Activated CD4-positive, alpha-beta T cell treated with anti-CD3 and anti-CD28 coated beads for 48 hours (primary cell): ENCODE data around the gene ARHGEF3.

ENCODE experiments used
- DNase-seq: peaks from one replicate; pipeline ENCODE4 v3.0.0-alpha.2; 2020

The ARHGEF3 gene, protein sequence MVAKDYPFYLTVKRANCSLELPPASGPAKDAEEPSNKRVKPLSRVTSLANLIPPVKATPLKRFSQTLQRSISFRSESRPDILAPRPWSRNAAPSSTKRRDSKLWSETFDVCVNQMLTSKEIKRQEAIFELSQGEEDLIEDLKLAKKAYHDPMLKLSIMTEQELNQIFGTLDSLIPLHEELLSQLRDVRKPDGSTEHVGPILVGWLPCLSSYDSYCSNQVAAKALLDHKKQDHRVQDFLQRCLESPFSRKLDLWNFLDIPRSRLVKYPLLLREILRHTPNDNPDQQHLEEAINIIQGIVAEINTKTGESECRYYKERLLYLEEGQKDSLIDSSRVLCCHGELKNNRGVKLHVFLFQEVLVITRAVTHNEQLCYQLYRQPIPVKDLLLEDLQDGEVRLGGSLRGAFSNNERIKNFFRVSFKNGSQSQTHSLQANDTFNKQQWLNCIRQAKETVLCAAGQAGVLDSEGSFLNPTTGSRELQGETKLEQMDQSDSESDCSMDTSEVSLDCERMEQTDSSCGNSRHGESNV

DNA sequence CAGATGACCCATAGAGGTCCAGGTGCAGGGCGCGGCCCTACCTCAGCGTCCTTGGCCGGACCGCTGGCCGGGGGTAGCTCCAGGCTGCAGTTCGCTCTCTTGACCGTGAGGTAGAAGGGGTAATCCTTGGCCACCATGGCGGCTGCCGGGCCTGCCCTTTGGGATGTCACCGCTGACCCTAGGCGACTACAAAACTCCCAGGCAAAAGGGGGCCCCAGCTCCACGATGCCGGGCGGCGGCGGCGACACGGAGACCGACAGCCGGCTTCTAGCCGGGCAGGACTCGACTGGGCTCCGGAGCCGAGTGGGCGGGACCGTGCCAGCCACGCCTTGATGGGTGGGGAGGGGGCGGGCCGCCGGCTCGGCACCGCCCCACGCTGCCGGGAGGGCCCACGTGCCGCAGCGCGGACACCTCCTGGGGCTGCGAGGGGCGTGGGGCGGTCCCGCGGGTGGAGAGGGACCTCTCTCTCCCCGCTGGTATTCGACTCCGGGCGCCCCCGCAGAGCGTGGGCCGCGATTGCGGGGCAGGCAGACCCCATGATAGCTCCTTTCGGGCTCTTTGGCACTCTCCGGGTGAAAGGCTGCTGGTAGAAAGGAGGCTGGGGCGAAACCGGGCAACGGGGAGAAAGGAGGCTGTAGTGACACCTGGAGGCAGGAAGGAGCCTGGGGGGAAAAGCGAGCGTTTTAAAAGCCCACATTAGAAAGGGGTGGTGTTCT, at the start of gene ARHGEF3:
TSS of gene ARHGEF3 (minus strand) at position 288 of the 716 bp plus-strand sequence. CDS start at position 137, 151 bp downstream.
- DNase-seq, result peak; percentile 91

DNA sequence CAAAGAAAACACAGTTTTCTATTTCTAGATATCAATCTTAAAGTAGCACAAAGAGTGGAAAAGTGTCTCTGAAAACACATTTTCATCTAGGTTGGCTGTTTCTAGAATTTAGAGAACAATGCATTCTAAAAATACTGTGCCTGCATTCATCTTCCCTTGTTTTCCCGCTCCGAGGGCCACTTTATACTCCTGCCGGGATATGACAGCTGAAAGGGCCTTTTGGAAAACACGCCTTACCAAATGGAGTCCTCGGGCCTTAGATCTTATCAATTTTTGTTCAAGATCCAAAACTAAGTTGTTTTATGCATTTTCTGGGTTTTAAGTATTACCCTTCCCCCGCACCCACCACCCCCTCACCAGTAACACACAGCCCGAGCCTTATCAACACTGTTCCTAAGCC, 47.9 kb upstream of the ARHGEF3 start:
- DNase-seq, result no peak

DNA sequence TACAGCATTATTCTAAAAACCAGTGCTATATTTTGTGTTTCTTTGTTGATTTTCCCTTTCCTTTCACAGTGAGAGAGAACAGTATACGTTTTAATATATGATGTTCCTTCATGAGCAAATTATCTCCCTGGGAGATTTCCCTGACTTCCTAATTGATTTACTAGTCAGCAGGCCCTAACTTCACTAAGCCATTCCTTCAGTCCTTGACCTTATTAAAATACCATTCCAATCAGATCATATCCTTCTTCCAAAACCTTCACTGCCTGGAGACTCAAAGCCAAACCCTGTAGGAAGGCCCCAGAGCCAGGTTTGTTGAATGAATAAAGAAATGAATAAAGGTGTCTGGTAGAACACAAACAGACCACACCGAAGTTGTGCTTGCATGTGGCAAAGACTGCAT, 43.8 kb upstream of the ARHGEF3 start:
- DNase-seq, result no peak

DNA sequence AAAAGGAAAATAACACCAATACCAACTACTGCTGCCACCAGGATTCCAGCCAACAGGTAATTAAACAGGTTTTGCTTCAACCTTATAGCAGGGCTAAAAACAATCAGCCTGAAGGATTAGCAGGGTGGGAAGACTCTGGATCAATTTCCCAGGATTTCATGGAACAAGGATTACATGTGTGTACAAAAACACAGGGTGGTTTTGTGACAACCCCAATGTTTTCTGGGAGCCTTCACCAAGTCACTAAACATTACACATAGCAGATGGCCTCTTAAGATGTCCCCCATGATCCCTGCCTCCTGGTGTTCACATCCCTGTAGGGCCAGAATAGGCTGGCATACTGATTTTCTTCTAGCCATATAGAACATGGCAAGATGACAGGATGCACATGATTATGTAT, 42.8 kb upstream of the ARHGEF3 start:
- no peak for DNase-seq

DNA sequence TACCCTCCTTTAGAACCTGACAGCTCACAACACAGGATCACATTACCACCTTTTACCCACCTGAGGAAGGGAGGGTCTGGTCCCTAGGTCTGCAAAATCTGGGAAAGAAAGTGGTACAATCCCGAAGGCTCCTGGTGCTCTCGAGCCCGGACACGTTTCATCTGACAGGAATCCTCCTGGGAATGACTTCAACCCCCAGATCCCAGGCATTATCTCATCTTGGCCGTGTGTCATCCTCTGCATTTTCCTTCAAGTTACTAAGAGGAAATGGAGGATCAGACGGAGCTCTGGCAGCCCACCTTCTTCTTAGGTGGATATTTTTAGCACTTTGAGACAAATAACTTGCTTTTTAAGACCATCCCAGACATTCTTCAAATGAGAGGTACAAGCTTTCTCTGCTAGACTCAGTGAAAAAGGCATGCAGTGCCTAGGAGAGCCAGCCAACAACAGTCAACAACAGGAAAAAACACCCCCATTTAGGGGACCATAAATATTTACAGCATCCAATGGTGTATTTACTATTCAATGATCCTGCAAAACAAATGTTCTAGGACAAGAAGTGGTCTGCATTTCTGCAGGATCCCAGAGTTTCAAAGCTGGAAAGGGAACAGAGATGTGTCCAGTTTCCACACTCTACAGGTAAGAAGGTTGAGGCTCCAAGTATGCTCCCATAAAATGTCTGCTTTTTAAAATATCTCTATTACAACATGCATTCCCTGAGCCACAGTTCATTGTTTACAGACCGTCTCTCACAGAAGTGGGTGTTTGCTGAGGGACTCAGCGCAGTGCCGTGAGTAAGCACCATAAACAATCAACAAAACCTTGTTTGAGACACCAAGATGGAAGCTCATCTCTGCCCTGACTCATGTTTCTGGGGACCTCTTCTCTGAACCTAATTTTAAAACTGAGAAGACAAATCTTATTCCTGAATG, 38.3 kb upstream of the ARHGEF3 start:
- DNase-seq, result no peak

DNA sequence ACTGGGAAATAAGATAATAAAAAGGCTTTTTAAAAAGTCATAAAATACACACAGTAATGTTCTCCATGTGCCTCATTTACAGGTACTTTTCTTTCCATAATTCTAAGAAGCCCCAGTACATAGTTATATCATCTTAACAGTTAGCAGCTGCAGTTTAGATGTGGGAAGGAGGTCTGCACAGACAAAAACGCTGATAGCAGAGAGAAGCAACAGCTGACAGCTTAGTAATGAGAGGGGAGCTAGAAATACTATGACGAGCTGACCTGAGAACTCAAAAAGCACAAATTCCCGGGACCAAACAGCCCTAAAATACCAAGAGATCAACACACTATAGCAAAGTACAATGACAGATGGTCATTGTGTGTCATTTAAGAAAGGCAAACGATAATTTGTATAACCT, 36.7 kb upstream of the ARHGEF3 start:
- no peak for DNase-seq

DNA sequence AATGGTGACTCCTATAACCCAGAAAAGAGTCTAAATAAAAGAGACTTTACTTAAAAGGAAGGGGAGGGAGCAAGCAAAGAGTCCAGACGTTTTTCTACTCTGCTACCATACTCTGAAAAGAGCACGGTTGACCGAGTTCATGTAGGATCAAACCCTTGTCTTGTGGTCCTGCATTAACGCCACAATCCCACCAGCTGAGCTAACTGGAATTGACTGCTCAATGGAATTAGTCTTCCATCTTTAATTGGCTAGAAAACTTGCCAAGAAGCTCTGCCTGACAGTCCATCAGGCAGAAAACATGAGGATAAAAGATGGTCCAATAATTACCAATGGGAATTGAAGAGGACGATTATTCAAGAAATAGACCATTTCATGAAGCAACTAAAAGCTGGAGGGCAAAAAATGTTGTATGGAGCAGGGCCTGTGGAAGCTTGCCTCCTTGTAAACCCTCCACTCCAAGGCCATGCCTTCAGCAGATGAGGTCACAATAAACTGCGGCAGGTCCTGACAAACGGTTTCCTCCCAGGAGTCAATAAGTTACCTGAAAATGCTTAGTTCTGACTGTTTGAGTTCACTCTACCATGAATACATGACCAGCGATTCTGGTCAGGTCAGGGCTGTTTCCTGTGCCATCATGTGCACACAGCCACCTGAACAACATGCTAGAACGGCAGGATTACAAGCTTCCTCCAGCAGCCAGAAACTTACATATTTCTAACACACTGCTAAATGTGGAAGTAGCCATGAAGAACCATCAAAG, 35.6 kb upstream of the ARHGEF3 start:
- DNase-seq, result no peak

DNA sequence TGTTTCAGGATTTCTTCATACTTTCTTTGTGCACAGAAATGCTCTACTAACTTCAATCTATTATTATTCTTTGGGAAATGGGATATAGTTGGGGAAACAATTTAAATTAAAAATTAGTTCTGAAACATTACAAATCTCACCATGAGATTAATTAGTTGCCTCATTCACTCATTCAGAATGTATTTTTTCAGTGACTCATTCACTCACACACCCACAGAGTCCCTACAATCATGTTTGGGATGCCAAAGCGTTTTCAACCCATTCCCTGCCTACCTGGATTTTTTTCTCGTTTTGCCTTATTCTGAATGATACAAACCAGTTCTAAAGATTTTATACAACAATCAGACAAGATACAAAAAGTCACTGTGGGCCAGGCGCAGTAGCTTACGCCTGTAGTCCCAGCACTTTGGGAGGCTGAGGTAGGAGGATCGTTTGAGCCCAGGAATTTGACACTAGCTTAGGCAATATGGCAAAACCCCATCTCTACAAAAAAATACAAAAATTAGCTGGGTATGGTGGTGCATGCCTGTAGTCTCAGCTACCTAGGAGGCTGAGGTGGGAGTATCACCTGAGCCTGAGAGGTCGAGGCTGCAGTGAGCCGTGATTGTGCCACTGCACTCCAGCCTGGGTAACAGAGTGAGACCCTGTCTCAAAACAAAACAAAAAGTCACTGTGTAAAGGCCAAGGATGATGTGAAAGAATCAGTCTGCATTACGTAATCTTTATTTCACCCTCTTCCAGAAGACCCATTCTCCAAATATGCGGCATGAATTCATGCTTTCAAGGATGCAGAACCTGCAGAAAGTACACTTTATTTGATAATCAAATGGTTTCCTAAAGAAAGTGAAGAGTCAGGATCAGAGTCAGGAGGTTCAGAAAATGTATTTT, 34.8 kb upstream of the ARHGEF3 start:
- no peak for DNase-seq

DNA sequence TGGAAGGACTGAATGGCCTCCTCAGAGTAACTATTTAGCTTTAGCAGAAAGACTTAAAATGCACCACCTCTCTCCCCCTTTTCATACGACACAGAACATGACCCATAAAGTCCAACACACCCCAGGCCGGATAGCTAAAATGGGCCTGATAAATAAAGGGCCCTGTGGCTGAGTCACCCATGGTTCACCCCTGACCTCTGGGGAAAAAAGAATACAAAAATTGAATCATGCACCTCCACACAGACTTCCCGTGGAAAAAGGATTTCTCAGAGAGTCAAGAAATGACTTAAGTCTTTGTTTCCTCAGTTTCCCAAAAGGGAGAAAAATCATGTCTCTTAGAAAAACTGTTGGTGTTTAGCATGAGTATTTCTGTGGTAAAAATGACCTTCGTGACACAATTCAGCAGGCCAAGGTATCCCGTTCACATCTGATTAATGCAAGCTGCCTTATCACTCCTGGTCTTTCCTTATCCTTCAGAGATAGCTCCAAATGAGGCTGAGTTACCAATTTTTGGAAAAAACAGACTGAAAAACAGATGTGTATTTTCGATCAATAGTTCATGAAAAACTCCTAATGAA, 34.0 kb upstream of the ARHGEF3 start:
- no peak for DNase-seq

DNA sequence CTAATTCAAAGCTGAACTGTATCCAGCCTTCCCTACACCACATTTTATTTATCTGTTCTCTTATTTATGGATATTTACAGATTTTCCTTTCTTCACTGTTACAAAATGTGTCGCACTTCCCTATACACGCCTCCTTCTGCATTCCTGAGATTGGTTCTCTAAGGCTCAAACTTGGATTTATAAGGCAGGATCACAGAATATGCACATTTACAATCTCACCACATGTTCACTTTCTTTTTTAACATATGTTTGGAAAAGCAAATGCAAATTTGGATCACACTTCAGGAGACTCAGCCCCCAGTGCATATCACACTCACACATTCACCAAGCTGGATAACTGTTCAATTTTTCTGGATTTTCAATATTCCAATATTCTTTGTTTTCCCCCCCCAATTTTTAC, 31.8 kb upstream of the ARHGEF3 start:
- DNase-seq, result no peak

DNA sequence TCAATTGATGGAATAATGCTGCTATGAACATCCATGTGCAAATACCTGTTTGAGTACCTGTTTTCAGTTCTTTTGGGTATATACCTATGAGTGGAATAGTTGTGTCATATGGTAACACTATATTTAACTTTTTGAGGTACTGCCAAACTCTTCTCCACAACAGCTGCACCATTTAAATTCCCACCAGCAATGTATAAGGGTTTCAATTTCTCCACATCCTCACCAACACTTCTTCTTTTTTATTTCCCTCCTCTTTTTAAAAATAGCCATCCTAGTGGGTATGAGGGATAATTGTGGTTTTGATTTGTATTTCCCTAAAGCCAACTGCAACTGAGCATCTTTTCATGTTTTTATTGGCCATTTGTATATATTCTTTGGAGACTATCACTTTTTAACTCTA, 31.3 kb upstream of the ARHGEF3 start:
- DNase-seq, result no peak

DNA sequence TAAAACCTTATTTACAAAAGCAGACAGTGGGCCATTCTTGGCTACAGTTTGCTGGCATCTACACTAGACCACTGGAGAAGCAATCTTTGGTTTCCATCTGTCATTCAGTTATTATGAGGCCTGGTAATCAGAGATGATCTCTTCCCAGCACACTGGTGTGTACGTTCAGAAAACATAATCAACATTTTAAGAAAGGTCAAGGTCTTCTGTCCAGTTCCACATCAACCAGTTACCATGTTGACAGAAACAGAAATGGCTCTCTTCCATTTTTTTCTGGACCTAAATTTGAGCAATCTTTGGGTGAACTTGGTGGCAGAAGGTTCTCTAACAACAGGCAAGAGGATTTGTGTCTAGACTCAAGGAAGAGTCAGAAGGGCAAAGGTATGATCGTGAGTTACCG, 29.8 kb upstream of the ARHGEF3 start:
- no peak for DNase-seq

DNA sequence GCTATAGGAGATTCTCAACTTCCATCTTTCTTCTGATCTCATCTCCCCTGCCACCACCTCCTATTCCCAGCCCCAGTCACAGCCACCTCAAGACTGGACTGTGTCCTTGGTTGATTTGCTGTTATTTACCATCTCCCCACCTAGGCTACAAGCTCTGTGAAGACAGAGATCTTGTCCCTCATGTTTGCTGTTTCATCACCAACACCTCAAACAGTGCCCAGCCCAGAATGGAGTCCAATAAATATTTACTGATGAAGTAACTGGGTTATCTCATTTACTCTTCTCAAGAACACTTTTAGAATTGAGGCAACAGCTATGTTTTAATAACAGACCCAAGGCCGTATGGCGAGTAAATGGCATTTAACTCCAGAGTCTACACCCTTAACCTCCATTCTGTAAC, 29.1 kb upstream of the ARHGEF3 start:
- no peak for DNase-seq

DNA sequence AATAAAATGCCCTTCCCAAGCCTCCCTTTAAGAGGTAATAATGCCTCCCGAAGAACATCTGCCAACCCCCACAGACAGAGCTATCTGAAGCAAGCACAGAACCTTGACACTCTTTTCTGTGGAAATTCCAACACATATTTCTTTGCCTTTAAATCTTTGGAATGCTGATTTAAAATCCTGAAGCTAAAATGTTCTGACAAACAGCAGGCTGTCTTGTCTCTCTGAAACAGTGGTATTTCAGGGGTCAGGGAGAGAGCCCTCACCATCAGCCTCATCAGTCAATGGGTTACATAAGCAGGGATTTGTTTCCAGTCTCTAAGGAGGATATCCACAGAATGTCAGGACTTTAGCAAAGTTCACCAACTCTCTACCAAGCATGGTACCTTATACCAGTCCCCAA, 27.8 kb upstream of the ARHGEF3 start:
- no peak for DNase-seq

DNA sequence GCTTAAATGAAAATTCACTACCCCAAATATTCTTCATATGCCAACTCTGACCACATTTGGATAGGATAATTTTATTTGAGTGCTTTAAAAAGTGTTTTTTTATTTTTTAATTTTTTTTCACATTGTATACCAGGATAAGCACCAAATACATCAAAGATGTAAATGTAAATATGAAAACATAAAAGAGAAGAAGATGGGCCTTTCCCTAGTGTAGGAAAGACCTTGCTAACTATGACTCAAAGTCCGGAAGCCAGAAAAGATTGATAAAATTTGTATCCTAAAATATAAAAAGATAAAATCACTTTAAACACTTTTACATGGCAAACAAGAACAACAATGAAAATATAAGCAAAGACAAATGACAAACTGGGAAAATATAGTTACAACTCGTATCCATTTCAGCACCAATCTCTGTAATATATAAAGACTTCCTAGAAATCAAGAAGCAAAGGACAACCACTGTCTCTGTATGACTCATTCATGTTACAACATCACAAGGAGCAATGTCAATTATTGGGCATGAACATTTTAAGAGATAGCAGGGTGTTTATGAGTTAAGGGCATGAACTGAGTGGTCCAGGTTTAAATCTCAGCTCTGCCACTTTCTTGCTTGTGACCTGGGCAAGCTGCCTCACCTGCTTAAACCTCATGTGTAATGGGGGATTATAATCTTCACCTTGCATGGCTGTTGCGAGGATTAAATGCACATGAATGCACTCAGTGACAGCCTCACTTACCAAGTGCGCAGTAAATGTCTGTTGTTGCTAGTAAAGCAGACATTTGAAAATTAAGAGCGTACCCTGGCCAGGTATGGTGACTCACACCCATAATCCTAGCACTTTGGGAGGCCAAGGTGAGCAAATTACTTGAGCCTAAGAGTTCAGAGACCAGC, 25.3 kb upstream of the ARHGEF3 start:
- no peak for DNase-seq

DNA sequence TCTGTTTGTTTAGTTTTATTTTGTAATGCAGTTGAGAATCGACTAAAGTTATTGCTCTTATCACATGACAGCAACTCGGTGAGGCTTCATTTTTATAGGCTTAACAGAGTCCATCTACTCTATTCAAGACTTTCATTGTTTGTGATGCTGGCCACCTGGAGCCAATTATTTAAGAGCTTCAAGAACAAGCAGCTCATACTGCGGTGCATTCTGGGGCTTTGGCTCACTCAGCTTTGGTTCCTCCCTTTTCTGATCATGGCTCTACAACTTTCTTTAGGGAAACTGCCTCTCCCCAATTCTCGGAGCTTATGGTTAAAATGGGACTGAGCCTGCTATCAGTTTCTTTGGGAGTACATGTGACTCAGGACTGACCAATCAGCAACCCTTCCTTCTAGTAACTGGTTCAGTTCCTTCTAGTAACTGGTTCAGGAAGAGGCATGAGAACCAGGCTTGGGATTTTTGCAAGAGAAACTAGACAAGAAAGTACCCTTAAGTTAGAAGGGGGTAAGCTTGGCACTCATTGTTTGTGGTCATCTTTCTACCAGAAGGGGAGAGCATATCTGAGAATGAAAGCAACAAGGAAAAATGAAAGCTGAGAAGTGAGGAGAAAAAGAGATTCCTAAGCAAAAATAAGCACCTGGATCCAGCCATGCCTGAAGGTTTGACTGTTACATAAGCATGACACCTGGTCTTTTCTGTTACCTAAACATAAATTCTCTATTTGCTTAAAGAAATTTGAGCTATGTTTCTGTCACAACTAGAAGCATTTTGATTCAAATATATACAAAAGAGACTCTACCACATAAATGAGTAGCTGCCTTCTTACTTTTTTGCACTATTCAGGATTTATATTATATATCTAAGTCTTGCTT, 24.1 kb upstream of the ARHGEF3 start:
- DNase-seq, result no peak

DNA sequence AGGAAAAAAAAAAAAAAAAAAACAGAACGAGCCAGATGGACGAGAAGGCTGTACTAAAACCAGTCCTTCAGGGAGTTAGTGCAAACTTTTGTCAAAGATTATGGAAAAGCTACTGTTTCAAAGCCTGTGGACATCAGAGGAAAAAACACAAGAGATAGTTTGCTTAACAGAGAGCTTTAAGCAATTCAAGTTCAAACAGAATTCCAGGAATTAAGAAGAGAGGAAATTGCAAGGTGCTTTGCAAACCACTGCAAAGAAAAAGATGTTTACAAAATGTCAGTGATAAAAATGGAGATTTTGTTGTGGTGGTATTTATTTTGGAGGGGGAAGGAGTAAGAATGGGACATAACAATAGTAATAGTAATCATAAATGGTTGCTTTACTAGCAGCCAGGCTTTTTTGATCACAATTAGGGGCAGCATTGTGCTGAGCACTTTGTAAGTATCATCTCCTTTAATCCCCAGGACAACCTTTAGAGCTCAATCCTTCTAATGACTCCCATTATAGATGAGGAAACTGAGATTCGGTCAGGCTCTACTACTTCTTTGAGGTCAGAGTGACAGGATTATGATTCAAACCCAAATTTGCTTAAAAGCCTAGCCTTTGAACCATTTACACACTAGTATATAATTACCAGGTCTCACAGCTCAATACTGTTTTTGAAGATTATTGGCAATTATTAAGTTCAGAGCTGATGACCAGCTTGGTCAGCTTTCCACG, 22.4 kb upstream of the ARHGEF3 start:
- no peak for DNase-seq

DNA sequence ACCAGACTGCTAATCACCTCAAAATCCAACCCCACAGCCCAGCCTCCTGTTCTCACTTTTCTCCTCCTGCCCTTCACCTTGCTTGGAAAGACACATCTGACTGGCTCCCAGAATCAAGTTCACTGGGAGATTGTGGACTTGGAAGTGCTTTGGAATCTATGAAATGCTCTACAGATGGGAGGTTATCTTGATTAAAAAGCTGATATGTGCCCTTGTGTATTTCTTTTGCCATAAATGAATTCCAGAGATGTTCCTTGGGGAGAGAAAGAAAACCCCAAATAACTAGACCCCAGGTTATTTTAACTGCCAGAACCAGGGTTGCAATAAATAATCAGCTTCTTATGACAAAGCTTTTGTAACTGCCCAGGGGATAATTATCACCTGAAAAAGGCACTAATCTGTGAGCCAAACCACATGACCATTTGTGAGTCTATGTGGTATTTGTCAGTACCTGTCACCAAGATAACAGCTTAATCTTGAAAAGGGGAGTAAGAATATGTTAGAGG, 21.7 kb upstream of the ARHGEF3 start:
- no peak for DNase-seq
